WERI-Rb-1 (cell line): Measurements from ENCODE around the gene DDX56.
A peak's percentile ranks its signal among the peaks of the same experiment; 100 is the strongest.

ENCODE experiments used
- DNase-seq: peaks from one replicate; pipeline ENCODE4 v3.0.0-alpha.2; 2020
- H3K27ac ChIP-seq: fragments of 250-450 bp; sonication (Bioruptor Pico); 2 replicates; pipeline ENCODE4 v1.5.1; 2020; ENCODE audit warnings: mild to moderate bottlenecking, moderate library complexity
- H3K27me3 ChIP-seq: fragments of 250-450 bp; sonication (Bioruptor Pico); 2 replicates; pipeline ENCODE4 v1.5.1; 2021; ENCODE audit warnings: mild to moderate bottlenecking, low read depth, moderate library complexity; ENCODE audit not compliant: insufficient read depth, severe bottlenecking
- H3K36me3 ChIP-seq: fragments of 250-450 bp; sonication (Bioruptor Pico); 2 replicates; pipeline ENCODE4 v1.5.1; 2020; ENCODE audit warnings: mild to moderate bottlenecking, moderate library complexity
- H3K4me3 ChIP-seq: 2 replicates; pipeline ENCODE4 v1.5.1; 2011; ENCODE audit warnings: low read depth, mild to moderate bottlenecking, control low read depth, low read length
- H3K9me3 ChIP-seq: fragments of 250-450 bp; sonication (Bioruptor Pico); 2 replicates; pipeline ENCODE4 v1.5.1; 2021; ENCODE audit warnings: mild to moderate bottlenecking, moderate library complexity; ENCODE audit not compliant: severe bottlenecking
- TF ChIP-seq, protein P1 (sequence below): IDR thresholded peaks from 2 replicates; pipeline ENCODE4 v1.5.1; 2011; ENCODE audit warnings: low read depth, mild to moderate bottlenecking, control low read depth, inconsistent platforms, low read length

Gene DDX56

GRCh38 chr7:44520574-44520973 lies 53.1 kb downstream of the DDX56 start:
- TF ChIP-seq, protein P1, sequence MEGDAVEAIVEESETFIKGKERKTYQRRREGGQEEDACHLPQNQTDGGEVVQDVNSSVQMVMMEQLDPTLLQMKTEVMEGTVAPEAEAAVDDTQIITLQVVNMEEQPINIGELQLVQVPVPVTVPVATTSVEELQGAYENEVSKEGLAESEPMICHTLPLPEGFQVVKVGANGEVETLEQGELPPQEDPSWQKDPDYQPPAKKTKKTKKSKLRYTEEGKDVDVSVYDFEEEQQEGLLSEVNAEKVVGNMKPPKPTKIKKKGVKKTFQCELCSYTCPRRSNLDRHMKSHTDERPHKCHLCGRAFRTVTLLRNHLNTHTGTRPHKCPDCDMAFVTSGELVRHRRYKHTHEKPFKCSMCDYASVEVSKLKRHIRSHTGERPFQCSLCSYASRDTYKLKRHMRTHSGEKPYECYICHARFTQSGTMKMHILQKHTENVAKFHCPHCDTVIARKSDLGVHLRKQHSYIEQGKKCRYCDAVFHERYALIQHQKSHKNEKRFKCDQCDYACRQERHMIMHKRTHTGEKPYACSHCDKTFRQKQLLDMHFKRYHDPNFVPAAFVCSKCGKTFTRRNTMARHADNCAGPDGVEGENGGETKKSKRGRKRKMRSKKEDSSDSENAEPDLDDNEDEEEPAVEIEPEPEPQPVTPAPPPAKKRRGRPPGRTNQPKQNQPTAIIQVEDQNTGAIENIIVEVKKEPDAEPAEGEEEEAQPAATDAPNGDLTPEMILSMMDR, result no peak
- Histone ChIP-seq H3K36me3 (no peaks in the 10 kb centered on the region), H3K27ac (no peak overlapping the region), H3K9me3 (no peaks in the 10 kb centered on the region), H3K27me3 (no peaks in the 10 kb centered on the region), H3K4me3 (no peak overlapping the region)
- no peak for DNase-seq

DNA sequence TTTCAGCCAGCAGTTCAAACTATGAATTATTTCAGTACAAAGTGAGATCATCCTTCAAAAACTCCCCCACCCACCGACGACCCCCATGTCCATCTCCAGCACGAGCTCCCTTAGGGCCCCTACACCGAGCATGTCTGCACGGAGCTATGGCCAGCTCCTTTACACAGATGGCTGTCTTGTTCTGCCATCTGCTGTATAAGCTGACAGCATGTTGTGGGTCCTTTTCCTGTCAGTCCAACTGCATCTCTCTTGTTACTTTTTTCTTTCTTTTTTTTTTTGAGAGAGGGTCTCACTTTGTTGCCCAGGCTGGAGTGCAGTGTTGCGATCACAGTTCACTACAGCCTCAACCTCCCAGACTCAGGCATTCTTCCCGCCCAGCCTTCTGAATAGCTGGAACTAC lies 54.2 kb downstream of the DDX56 start:
- Histone ChIP-seq H3K4me3 (no peak overlapping the region), H3K36me3 (no peaks in the 10 kb centered on the region), H3K27me3 (no peaks in the 10 kb centered on the region), H3K9me3 (no peaks in the 10 kb centered on the region), H3K27ac (no peak overlapping the region)
- TF ChIP-seq, protein P1, result peak; percentile 28; the same call in 1 of the 2 replicates
- no peak for DNase-seq

DNA sequence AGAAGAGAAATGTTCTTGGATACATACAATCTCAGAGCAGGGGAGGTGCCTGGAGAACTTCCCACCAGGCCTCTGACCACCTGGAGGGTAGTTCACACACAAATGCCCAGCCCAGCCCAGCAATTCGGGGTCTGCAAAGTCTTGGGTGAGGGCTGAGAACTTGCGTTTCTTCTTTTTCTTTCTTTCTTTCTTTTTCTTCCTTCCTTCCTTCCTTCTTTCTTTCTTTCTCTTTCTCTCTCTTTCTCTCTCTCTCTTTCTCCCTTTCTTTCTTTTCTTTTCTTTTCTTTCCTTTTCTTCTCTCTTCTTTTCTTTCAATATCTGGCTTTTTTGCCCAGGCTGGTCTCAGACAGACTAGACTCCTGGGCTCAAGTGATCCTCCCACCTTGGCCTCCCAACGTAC lies 54.9 kb downstream of the DDX56 start:
- TF ChIP-seq, protein P1, result no peak
- no peaks in the 10 kb centered on the region for H3K9me3 ChIP-seq
- no peak for DNase-seq
- no peak overlapping the region for H3K4me3 ChIP-seq
- no peaks in the 10 kb centered on the region for H3K27me3 ChIP-seq
- no peaks in the 10 kb centered on the region for H3K36me3 ChIP-seq
- no peak overlapping the region for H3K27ac ChIP-seq

DNA sequence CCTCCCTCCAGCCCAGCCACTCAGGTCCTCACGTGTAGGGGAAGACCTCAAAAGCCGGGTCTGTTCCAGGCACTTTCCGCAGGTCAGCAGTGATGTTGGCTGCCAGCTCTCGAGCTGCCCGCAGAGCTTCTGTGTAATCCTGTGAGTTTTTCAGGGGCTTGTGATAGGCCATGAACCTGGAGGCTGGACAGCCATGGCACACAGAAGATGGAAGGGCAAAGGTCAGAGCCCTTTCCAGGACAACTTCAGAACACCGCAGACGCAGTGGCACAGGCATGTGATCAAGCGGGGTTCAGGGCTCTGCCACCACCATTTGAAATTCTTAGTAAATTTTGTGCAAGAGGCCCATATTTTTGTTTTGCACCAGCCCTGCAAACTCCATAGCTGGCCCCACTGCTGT lies 56.5 kb downstream of the DDX56 start:
- no peak overlapping the region for H3K4me3 ChIP-seq
- no peak overlapping the region for H3K27ac ChIP-seq
- no peaks in the 10 kb centered on the region for H3K9me3 ChIP-seq
- H3K36me3 ChIP-seq, result no peaks in the 10 kb centered on the region
- TF ChIP-seq, protein P1, result no peak
- no peaks in the 10 kb centered on the region for H3K27me3 ChIP-seq
- DNase-seq, result no peak
